Coronary artery (tissue), 2 donors: ENCODE results near the gene FRMD1.

Experiments
- DNase-seq: peaks from one replicate; pipeline ENCODE4 v3.0.0-alpha.2; 2017; ENCODE audit warnings: low spot score
- H3K27ac ChIP-seq, 2 donors: fragments of 200-600 bp; sonication (generic); one replicate each; pipeline ENCODE4 v1.5.1; 2016 to 2019
- H3K4me3 ChIP-seq: fragments of 200-600 bp; sonication (generic); 2 replicates; pipeline ENCODE4 v1.5.1; 2016; ENCODE audit warnings: mild to moderate bottlenecking, moderate library complexity
- TF ChIP-seq, protein P1 (sequence below): fragments of 200-600 bp; sonication (generic); IDR thresholded peaks from one replicate; pipeline ENCODE4 v1.5.1; 2019; ENCODE audit warnings: antibody characterized with exemption

Gene FRMD1

DNA sequence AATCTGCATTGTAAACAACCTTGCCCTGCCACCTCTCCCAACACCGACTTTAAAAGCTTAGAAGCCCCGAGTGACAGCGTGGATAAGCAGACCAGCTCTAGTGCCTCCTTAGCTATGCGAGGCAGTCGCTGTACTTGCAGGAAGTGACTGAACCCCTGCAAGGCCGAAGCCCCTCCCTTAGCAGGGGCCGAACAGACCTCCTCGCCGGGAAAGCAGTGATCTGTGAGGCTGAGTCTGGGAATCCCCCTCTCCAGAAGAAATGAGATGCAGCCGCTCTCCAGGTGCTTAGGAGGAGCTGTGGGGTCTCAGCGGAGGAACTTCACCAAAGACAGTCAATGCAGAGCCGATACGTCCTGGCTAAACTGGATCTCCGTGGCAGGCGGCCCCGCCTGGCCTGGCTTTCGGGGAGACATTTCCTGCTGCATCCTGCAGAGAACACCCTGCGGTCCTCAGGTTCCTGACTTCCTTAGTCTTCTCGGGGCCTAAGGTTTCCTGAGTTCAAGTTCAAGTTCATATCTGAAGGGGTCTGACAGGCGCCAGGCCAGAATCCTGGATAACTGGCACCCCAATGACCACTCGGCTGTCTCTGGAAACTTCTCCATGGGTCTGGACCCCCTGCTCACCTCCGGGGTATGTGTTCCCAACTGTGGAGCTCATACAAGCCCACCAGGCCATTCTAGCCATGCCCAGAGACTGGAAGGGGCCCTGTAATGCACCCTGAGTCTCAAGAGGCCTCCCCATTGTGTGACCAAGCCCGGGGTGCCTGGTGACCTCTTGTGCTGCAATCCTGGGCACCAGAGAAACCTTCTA lies 20.4 kb upstream of the FRMD1 start:
- TF ChIP-seq, protein P1, sequence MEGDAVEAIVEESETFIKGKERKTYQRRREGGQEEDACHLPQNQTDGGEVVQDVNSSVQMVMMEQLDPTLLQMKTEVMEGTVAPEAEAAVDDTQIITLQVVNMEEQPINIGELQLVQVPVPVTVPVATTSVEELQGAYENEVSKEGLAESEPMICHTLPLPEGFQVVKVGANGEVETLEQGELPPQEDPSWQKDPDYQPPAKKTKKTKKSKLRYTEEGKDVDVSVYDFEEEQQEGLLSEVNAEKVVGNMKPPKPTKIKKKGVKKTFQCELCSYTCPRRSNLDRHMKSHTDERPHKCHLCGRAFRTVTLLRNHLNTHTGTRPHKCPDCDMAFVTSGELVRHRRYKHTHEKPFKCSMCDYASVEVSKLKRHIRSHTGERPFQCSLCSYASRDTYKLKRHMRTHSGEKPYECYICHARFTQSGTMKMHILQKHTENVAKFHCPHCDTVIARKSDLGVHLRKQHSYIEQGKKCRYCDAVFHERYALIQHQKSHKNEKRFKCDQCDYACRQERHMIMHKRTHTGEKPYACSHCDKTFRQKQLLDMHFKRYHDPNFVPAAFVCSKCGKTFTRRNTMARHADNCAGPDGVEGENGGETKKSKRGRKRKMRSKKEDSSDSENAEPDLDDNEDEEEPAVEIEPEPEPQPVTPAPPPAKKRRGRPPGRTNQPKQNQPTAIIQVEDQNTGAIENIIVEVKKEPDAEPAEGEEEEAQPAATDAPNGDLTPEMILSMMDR: no peak
- Histone ChIP-seq H3K27ac (no peak overlapping the region), H3K4me3 (no peak overlapping the region)
- no peak for DNase-seq

DNA sequence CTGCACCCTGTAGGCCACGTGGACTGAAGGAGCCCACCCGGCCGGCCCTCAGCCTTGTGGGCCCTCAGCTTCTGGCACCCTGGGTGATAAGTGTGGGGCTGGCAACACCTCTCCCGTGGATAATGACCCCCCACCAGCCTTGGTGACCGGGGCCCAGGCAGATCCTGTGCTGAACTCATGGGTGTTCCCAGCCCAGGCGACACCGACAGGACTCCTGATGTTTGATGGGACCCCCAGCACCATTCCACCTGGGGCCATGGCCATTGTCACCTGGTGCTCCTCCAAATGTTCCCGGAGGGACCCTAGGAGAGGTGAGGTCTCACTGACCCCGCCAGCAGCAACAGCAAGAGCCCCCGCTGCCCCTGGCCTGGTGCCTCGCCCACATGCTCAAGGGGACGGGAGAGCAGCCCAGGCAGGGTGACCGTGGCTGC lies 19.4 kb upstream of the FRMD1 start:
- TF ChIP-seq, protein P1: no peak
- no peak overlapping the region for H3K27ac ChIP-seq
- no peak overlapping the region for H3K4me3 ChIP-seq
- DNase-seq: no peak

DNA sequence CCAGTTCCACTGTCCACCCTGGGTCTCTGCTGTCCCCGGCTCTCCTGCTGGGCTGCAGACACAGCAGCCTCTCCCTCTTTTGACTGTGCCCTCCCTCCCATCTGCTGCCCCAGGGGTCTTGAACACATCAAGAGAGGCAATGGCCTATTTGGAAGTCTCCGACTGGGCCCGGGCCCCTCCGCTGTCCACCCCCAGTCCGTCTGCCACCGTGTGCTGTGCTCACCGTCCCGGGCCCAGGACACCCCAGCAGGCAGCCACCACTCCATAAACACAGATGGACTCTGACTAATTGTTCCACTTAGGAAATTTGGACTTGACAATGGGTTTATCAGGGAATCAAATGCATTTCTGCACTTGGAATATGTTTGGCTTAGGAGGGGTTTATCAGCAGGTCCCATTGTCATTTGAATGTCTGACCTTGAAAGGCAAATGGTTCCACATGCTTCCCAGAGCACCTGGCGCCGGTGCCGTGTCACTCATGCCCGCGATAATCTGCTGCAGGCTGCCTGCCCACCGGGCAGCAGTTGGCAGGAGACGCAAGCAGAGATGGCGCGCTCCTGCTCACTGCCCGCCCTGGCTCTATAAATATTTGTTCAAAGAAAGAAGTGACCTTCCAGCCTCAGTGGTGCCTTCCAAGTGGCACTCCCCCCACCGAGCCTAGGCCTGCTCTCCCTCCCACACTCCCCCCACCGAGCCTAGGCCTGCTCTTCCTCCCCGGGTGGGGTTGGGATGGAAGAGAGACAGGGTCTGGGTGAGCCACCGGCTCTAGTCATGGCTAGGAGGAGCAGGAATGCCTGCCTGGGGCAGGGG lies 18.8 kb upstream of the FRMD1 start:
- TF ChIP-seq, protein P1: no peak
- DNase-seq: no peak
- H3K27ac ChIP-seq: no peak overlapping the region
- H3K4me3 ChIP-seq: no peak overlapping the region

DNA sequence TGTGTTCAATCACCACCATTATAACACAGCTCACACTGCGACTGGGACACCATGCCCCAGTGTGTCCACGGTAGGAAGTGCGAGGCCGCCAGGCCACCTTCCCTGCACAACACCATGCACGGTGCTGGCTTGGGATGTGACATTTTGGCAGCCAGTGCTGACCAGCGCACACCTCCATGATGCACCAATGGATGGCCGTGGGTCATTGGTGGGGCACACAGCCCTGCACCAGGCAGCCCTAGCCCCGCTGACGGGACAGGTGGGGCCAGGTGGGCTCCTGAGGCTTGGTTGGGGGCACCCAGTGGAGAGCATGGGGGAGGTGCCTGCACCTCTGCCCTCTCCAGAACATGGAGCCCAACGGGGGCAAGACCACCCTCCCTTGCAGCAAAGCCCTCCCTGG lies 18.2 kb upstream of the FRMD1 start:
- Histone ChIP-seq H3K4me3 (no peak overlapping the region), H3K27ac (no peak overlapping the region)
- TF ChIP-seq, protein P1: no peak
- DNase-seq: no peak

DNA sequence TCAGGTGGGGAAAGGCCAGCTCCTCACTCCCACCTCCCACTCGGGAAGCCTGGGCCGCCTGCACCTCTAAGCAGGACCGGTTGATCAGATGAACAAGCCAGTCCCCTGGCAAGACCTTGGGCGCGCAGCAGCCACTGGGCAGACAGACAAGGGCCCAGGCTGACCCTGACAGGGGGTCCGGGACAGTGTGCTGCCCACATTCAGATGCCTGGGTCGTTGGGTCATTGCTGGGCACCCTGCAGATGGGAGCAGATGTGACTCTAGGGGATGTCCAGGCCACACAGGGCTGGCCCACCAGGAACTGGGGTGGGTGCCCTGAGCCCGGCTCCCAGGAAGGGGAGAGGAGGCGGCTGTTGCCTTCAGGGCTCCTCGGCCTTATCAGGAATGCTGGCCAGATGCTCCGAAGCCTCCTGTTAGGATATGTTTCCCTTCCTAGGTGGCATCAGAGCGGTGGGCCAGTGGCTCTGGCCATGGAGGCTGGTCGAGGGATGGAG lies 17.3 kb upstream of the FRMD1 start:
- Histone ChIP-seq H3K27ac (no peak overlapping the region), H3K4me3 (no peak overlapping the region)
- no peak for DNase-seq
- TF ChIP-seq, protein P1: no peak

DNA sequence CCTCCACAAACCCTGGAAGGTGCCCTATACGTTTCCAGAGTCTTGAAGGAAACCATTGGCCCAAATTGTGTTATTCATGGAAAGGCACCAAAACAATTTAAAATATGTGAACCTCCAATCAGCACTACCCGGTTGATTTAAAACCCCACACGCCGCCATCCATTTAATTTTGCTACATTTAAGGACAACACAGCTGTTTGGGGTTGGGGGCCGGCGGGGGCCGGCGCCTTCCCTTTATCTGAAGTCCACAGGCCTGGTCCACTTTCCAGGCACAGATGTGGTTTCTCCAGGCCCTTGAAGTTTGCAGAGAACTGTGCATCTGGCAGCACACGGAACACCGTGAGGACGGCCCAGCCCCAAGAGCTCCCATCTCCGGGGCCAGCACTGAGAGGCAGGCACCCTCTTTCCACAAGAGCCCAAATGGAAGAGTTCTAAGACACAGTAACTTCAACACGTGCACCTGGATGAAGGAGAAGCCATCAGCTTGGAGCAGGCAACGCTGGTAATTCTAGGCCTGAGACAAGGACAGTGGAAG lies 16.8 kb upstream of the FRMD1 start:
- no peak overlapping the region for H3K4me3 ChIP-seq
- DNase-seq: no peak
- TF ChIP-seq, protein P1: no peak
- no peak overlapping the region for H3K27ac ChIP-seq
